Mesendoderm (in vitro differentiated cells): ENCODE data around the gene ADGRV1.
"Not testable (repeated sequence)": the region's sequence is repeated elsewhere in the genome, so short reads cannot be mapped to it uniquely, and the experiment has no call there.

Source experiments
- DNase-seq: peaks from one replicate; pipeline ENCODE4 v3.0.0; 2013
- H2AK5ac ChIP-seq: 2 replicates; pipeline ENCODE4 v1.6.1; 2013; ENCODE audit warnings: low read length, inconsistent platforms
- H2BK120ac ChIP-seq: 2 replicates; pipeline ENCODE4 v1.6.1; 2013; ENCODE audit warnings: low read depth, mild to moderate bottlenecking, low read length, moderate library complexity, mixed read lengths
- H2BK15ac ChIP-seq: replicated peaks from 2 replicates; pipeline ENCODE4 v1.6.1; 2013; ENCODE audit warnings: low read depth, mild to moderate bottlenecking, moderate library complexity
- H2BK5ac ChIP-seq: 2 replicates; pipeline ENCODE4 v1.6.1; 2013; ENCODE audit warnings: low read length, inconsistent platforms
- H3K18ac ChIP-seq: 2 replicates; pipeline ENCODE4 v1.6.1; 2013; ENCODE audit warnings: mild to moderate bottlenecking, low read length, mixed read lengths
- H3K23ac ChIP-seq: one replicate; pipeline ENCODE4 v1.6.1; 2013; ENCODE audit warnings: low read length
- H3K27ac ChIP-seq: 2 replicates; pipeline ENCODE4 v1.5.1; 2013; ENCODE audit warnings: low read depth, mild to moderate bottlenecking, inconsistent platforms, low read length, moderate library complexity
- H3K27me3 ChIP-seq: 2 replicates; pipeline ENCODE4 v1.6.1; 2013; ENCODE audit warnings: low read length, control low read depth, mild to moderate bottlenecking, inconsistent platforms; ENCODE audit not compliant: insufficient read depth, poor library complexity
- H3K36me3 ChIP-seq: 2 replicates; pipeline ENCODE4 v1.6.1; 2013; ENCODE audit warnings: low read length, inconsistent platforms; ENCODE audit not compliant: control insufficient read depth, insufficient read depth
- H3K4ac ChIP-seq: one replicate; pipeline ENCODE4 v1.6.1; 2013; ENCODE audit warnings: low read depth, mild to moderate bottlenecking, low read length, moderate library complexity
- H3K4me1 ChIP-seq: 2 replicates; pipeline ENCODE4 v1.6.1; 2013; ENCODE audit warnings: low read depth, low read length, inconsistent platforms; ENCODE audit not compliant: control insufficient read depth
- H3K4me2 ChIP-seq: 2 replicates; pipeline ENCODE4 v1.6.1; 2013; ENCODE audit warnings: low read length
- H3K4me3 ChIP-seq: 2 replicates; pipeline ENCODE4 v1.5.1; 2013; ENCODE audit warnings: mild to moderate bottlenecking, low read length
- H3K56ac ChIP-seq: one replicate; pipeline ENCODE4 v1.6.1; 2013; ENCODE audit warnings: low read length
- H3K79me1 ChIP-seq: 2 replicates; pipeline ENCODE4 v1.6.1; 2013; ENCODE audit warnings: low read length, inconsistent platforms
- H3K79me2 ChIP-seq: 2 replicates; pipeline ENCODE4 v1.6.1; 2013; ENCODE audit warnings: mild to moderate bottlenecking, low read length; ENCODE audit not compliant: control insufficient read depth, insufficient read depth
- H3K9ac ChIP-seq: 2 replicates; pipeline ENCODE4 v1.6.1; 2013; ENCODE audit warnings: low read length, inconsistent platforms
- H4K5ac ChIP-seq: one replicate; pipeline ENCODE4 v1.6.1; 2013; ENCODE audit warnings: low read length
- H4K8ac ChIP-seq: one replicate; pipeline ENCODE4 v1.6.1; 2013; ENCODE audit warnings: low read depth, mild to moderate bottlenecking, control low read depth, low read length, moderate library complexity
- WGBS: extraction: QIAGEN DNeasy Blood & Tissue Kit; methylation state at CpG from one replicate; pipeline ENCODE4 v1.1.7; 2013; ENCODE audit warnings: low lambda C conversion rate, missing lambda C conversion rate; ENCODE audit not compliant: insufficient coverage; ENCODE audit errors: extremely low coverage; 5-methylcytosine and 5-hydroxymethylcytosine counted together

Gene ADGRV1

DNA sequence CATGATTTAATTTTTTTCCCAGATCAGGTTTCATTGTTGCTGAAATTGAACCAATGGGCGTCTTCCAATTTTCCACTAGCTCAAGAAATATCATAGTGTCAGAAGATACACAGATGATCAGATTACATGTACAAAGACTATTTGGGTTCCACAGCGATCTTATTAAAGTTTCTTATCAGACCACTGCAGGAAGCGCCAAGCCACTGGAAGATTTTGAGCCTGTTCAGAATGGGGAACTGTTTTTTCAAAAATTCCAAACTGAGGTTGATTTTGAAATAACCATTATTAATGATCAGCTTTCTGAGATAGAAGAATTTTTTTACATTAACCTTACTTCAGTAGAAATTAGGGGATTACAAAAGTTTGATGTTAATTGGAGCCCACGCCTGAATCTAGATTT, 251.6 kb downstream of the ADGRV1 start:
- H2AK5ac ChIP-seq, result no peak overlapping the region
- no peak overlapping the region for H4K5ac ChIP-seq
- H3K79me2 ChIP-seq, result no peaks in the 10 kb centered on the region
- H3K9ac ChIP-seq, result no peak overlapping the region
- no peak overlapping the region for H2BK120ac ChIP-seq
- no peak overlapping the region for H2BK15ac ChIP-seq
- no peak overlapping the region for H3K27ac ChIP-seq
- no peak overlapping the region for H3K18ac ChIP-seq
- DNase-seq, result no peak
- no peak overlapping the region for H3K4me3 ChIP-seq
- no peak overlapping the region for H3K56ac ChIP-seq
- H2BK5ac ChIP-seq, result no peak overlapping the region
- H3K23ac ChIP-seq, result no peak overlapping the region
- no CpG with 5 or more reads among the region's 4 CpGs for WGBS
- H3K36me3 ChIP-seq, result no peaks in the 10 kb centered on the region
- no peaks in the 10 kb centered on the region for H3K27me3 ChIP-seq
- H3K79me1 ChIP-seq, result no peaks in the 10 kb centered on the region
- H4K8ac ChIP-seq, result no peak overlapping the region
- no peak overlapping the region for H3K4ac ChIP-seq
- no peak overlapping the region for H3K4me2 ChIP-seq
- no peaks in the 10 kb centered on the region for H3K4me1 ChIP-seq

GRCh38 chr5:90813392-90813791, 254.8 kb downstream of the ADGRV1 start:
- Histone ChIP-seq H3K18ac (no peak overlapping the region), H4K5ac (no peak overlapping the region), H3K27ac (no peak overlapping the region), H3K23ac (no peak overlapping the region), H4K8ac (no peak overlapping the region), H2BK15ac (no peak overlapping the region), H3K56ac (no peak overlapping the region), H2BK120ac (no peak overlapping the region), H3K79me1 (no peaks in the 10 kb centered on the region), H3K4ac (no peak overlapping the region), H3K79me2 (no peaks in the 10 kb centered on the region), H3K4me2 (no peak overlapping the region), H3K9ac (no peak overlapping the region), H3K36me3 (no peaks in the 10 kb centered on the region), H3K4me1 (no peaks in the 10 kb centered on the region), H2BK5ac (no peak overlapping the region), H3K4me3 (no peak overlapping the region), H3K27me3 (no peaks in the 10 kb centered on the region), H2AK5ac (no peak overlapping the region)
- DNase-seq, result no peak
- WGBS, result 100% methylated on average over 1 of the region's 4 CpGs

DNA sequence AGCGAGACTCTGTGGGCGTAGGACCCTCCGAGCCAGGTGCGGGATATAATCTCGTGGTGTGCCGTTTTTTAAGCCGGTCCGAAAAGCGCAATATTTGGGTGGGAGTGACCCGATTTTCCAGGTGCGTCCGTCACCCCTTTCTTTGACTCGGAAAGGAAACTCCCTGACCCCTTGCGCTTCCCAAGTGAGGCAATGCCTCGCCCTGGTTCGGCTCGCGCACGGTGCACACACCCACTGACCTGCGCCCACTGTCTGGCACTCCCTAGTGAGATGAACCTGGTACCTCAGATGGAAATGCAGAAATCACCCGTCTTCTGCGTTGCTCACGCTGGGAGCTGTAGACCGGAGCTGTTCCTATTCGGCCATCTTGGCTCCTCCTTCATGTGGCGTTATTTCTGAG, 263.5 kb downstream of the ADGRV1 start:
- not testable (repeated sequence) for H2BK5ac ChIP-seq, H3K18ac ChIP-seq, H2BK15ac ChIP-seq, H3K4ac ChIP-seq, DNase-seq, H4K5ac ChIP-seq, H2AK5ac ChIP-seq, H3K27ac ChIP-seq, H3K4me1 ChIP-seq, H3K36me3 ChIP-seq, H3K56ac ChIP-seq, H3K27me3 ChIP-seq, H3K4me3 ChIP-seq, H3K4me2 ChIP-seq, H3K23ac ChIP-seq, H4K8ac ChIP-seq, H3K79me1 ChIP-seq, H3K79me2 ChIP-seq, H2BK120ac ChIP-seq, H3K9ac ChIP-seq
- no CpG with 5 or more reads among the region's 26 CpGs for WGBS

- Histone ChIP-seq H3K36me3 (no peaks in the 10 kb centered on the region), H3K56ac (no peak overlapping the region), H3K79me1 (no peaks in the 10 kb centered on the region), H2BK120ac (no peak overlapping the region), H3K4me2 (no peak overlapping the region), H3K4me3 (no peak overlapping the region), H4K5ac (no peak overlapping the region), H3K27ac (no peak overlapping the region), H3K27me3 (no peaks in the 10 kb centered on the region), H2AK5ac (no peak overlapping the region), H3K23ac (no peak overlapping the region), H2BK15ac (no peak overlapping the region), H3K4me1 (no peaks in the 10 kb centered on the region), H3K9ac (no peak overlapping the region), H2BK5ac (no peak overlapping the region), H3K4ac (no peak overlapping the region), H3K18ac (no peak overlapping the region), H3K79me2 (no peaks in the 10 kb centered on the region), H4K8ac (no peak overlapping the region)
- no peak for DNase-seq
- no CpG with 5 or more reads among the region's 3 CpGs for WGBS
Measured at GRCh38 chr5:90824436-90824835, 265.8 kb downstream of the ADGRV1 start.

DNA sequence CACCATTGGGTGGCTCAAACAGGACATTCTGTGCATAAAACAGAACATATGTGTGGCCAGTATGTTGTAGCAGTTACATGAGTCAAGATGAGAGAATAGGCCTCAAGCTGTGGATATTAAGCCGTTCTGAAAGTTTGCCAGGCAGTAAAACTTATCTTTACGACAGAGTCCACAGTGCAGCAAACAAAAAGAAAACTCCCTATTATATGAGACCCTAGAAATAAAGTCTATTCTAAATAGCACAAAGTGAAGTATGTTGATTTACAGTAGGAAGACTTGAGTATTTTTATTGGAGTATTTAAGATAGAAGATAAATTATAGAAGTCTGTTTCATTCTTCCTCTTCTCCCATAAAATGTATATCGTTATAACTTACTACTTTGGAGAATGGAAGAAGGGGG, 271.5 kb downstream of the ADGRV1 start:
- no peak overlapping the region for H3K27ac ChIP-seq

DNA sequence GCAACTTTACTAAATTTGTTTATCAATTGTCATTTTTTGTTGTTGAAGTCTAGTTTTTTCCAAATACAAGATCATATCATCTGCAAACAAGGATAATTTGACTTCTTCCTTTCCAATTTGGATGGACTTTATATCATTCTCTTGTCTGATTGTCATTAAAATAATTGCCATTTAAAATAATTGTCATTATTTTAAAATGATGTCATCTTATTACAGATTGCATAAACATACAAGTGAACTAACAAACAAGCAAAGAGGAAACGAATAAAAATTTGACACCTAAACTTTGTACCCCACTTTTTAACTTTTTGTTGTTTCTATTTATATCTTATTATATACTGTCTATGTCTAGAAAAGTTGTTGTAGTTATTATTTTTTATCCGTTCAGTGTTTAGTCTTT, 275.2 kb downstream of the ADGRV1 start:
- H4K8ac ChIP-seq, result no peak overlapping the region
- H4K5ac ChIP-seq, result no peak overlapping the region
- H3K9ac ChIP-seq, result no peak overlapping the region
- no peak overlapping the region for H2BK5ac ChIP-seq
- no peak overlapping the region for H2BK15ac ChIP-seq
- H3K27ac ChIP-seq, result no peak overlapping the region
- no peaks in the 10 kb centered on the region for H3K4me1 ChIP-seq
- no peaks in the 10 kb centered on the region for H3K79me1 ChIP-seq
- no peak overlapping the region for H3K23ac ChIP-seq
- H3K27me3 ChIP-seq, result no peaks in the 10 kb centered on the region
- WGBS, result no CpG with 5 or more reads among the region's 2 CpGs
- no peak overlapping the region for H3K4ac ChIP-seq
- no peak for DNase-seq
- H3K36me3 ChIP-seq, result no peaks in the 10 kb centered on the region
- no peak overlapping the region for H3K18ac ChIP-seq
- H3K4me2 ChIP-seq, result no peak overlapping the region
- no peak overlapping the region for H3K4me3 ChIP-seq
- no peaks in the 10 kb centered on the region for H3K79me2 ChIP-seq
- no peak overlapping the region for H3K56ac ChIP-seq
- no peak overlapping the region for H2AK5ac ChIP-seq
- H2BK120ac ChIP-seq, result no peak overlapping the region

More for the DNA sequence above, 271.5 kb downstream of the ADGRV1 start:
- no peak for DNase-seq
- H2BK15ac ChIP-seq, result no peak overlapping the region
- H3K9ac ChIP-seq, result no peak overlapping the region
- no peak overlapping the region for H3K4ac ChIP-seq
- H3K79me2 ChIP-seq, result no peaks in the 10 kb centered on the region
- no peaks in the 10 kb centered on the region for H3K27me3 ChIP-seq
- no peaks in the 10 kb centered on the region for H3K4me1 ChIP-seq
- no peak overlapping the region for H3K23ac ChIP-seq
- no peak overlapping the region for H3K4me3 ChIP-seq
- no peak overlapping the region for H4K8ac ChIP-seq
- H3K4me2 ChIP-seq, result no peak overlapping the region
- no peak overlapping the region for H2AK5ac ChIP-seq
- no peak overlapping the region for H3K18ac ChIP-seq
- no peaks in the 10 kb centered on the region for H3K79me1 ChIP-seq
- no peak overlapping the region for H2BK5ac ChIP-seq
- WGBS, result no CpG with 5 or more reads among the region's 3 CpGs
- H2BK120ac ChIP-seq, result no peak overlapping the region
- H4K5ac ChIP-seq, result no peak overlapping the region
- H3K36me3 ChIP-seq, result no peaks in the 10 kb centered on the region
- H3K56ac ChIP-seq, result no peak overlapping the region
